CD4-positive, CD25-positive, alpha-beta regulatory T cell (primary cell): ENCODE measurements around the gene SEC11A. TPM values are rescaled to one million over a fixed set of nuclear protein-coding genes. Genes with fewer than 3 reads are reported as not detected.
A peak's percentile ranks its signal among the peaks of the same experiment; 100 is the strongest.
"Not testable (repeated sequence)": the region's sequence is repeated elsewhere in the genome, so short reads cannot be mapped to it uniquely, and the experiment has no call there.

Source experiments
- ATAC-seq, 2 donors: fragments of 150-1000 bp; cut with Tn5 transposase; one replicate each; pipeline ENCODE4 v1.10.0; 2021; ENCODE audit warnings: low read depth in 2 of 2, moderate number of reproducible peaks in 2 of 2, moderate library complexity in 1 of 2
- DNase-seq, 3 donors: peaks; one replicate each; pipeline versions ENCODE4 v3.0.0 to v3.0.0-alpha.2; 2012 to 2022; ENCODE audit warnings: mixed read lengths in 1 of 3
- H3K27ac ChIP-seq: one replicate; pipeline ENCODE4 v1.7.0; 2013; ENCODE audit warnings: mild to moderate bottlenecking, low read length; ENCODE audit not compliant: insufficient read depth, poor library complexity, severe bottlenecking
- H3K27me3 ChIP-seq: one replicate; pipeline ENCODE4 v1.7.0; 2013; ENCODE audit warnings: low read length; ENCODE audit not compliant: control insufficient read depth, insufficient read depth
- H3K36me3 ChIP-seq: one replicate; pipeline ENCODE4 v1.7.0; 2013; ENCODE audit warnings: mild to moderate bottlenecking, low read length, moderate library complexity; ENCODE audit not compliant: control insufficient read depth, insufficient read depth
- H3K4me1 ChIP-seq: 2 replicates; pipeline ENCODE4 v1.7.0; 2013; ENCODE audit warnings: mild to moderate bottlenecking, low read length; ENCODE audit not compliant: insufficient read depth, control insufficient read depth, poor library complexity, severe bottlenecking
- H3K4me3 ChIP-seq: one replicate; pipeline ENCODE4 v1.7.0; 2013; ENCODE audit warnings: low read depth, mild to moderate bottlenecking, low read length, moderate library complexity
- H3K9me3 ChIP-seq, 2 experiments: 1 replicate in 1 of 2; 2 replicates in 1 of 2; pipeline ENCODE4 v1.7.0; 2013; ENCODE audit warnings: low read length in 2 of 2, mild to moderate bottlenecking in 1 of 2, moderate library complexity in 1 of 2; ENCODE audit not compliant: control insufficient read depth in 2 of 2
- H3K27ac Mint-ChIP-seq, 3 donors: one replicate each; pipeline ENCODE4 v1.8.0; 2020 to 2022; ENCODE audit warnings: mild to moderate bottlenecking in 3 of 3, mixed read lengths in 3 of 3, moderate library complexity in 2 of 3
- H3K27me3 Mint-ChIP-seq: one replicate; pipeline ENCODE4 v1.8.0; 2022; ENCODE audit warnings: mild to moderate bottlenecking, mixed read lengths
- H3K36me3 Mint-ChIP-seq: one replicate; pipeline ENCODE4 v1.8.0; 2020; ENCODE audit warnings: mixed read lengths
- H3K4me1 Mint-ChIP-seq, 4 donors: one replicate each; pipeline ENCODE4 v1.8.0; 2020 to 2022; ENCODE audit warnings: mixed read lengths in 4 of 4, mild to moderate bottlenecking in 1 of 4
- H3K4me3 Mint-ChIP-seq, 4 donors: one replicate each; pipeline ENCODE4 v1.8.0; 2020 to 2022; ENCODE audit warnings: mild to moderate bottlenecking in 4 of 4, mixed read lengths in 4 of 4, moderate library complexity in 3 of 4
- H3K9me3 Mint-ChIP-seq, 7 donors: one replicate each; pipeline ENCODE4 v1.8.0; 2020 to 2022; ENCODE audit warnings: mixed read lengths in 7 of 7, mild to moderate bottlenecking in 3 of 7, moderate library complexity in 2 of 7
- polyA plus RNA-seq, 4 donors: library from polyadenylated mRNA; unstranded; fragments of 300-500 nt; fragmentation: Illumina TruSeq; gene quantifications; one replicate each; pipeline ENCODE4 v1.2.3, GENCODE V29; 2021
- total RNA-seq: library from RNA; stranded (reverse); gene quantifications from one replicate; pipeline ENCODE4 v1.2.3, GENCODE V29; 2022

SEC11A gene
- total and polyA plus RNA-seq, 5 donors from 2014 or later: 72.9 to 186 (median 163) TPM

- Mint-ChIP-seq H3K27ac (peak overlapping the region in 2 of 3 donors; percentile 12 to 39), H3K9me3 (no peaks in the 10 kb centered on the region), H3K4me1 (peaks cover 46 to 82% (median 62%) of the 10 kb centered on the region in 4 donors), H3K4me3 (peak overlapping the region in 3 of 4 donors; percentile 0 to 11 (median 1)), H3K36me3 (no peaks in the 10 kb centered on the region), H3K27me3 (no peaks in the 10 kb centered on the region)
- Histone ChIP-seq H3K4me1 (peaks cover 32% of the 10 kb centered on the region), H3K4me3 (peak overlapping the region; percentile 58), H3K36me3 (no peaks in the 10 kb centered on the region), H3K27ac (no peak overlapping the region), H3K27me3 (no peaks in the 10 kb centered on the region), H3K9me3 (no peaks in the 10 kb centered on the region)
- ATAC-seq (no peak), DNase-seq (no peak)
Observed at GRCh38 chr15:84697236-84697990, 18.5 kb downstream of the SEC11A start.

- no peaks in the 10 kb centered on the region for H3K9me3 Mint-ChIP-seq
- no peak overlapping the region for H3K27ac ChIP-seq
- H3K9me3 ChIP-seq: no peaks in the 10 kb centered on the region
- H3K4me3 Mint-ChIP-seq: no peak overlapping the region
- H3K36me3 Mint-ChIP-seq: peaks cover under 1% of the 10 kb centered on the region
- DNase-seq: no peak
- H3K4me3 ChIP-seq: peak overlapping the region; percentile 5
- no peak for ATAC-seq
- H3K27ac Mint-ChIP-seq: no peak overlapping the region
- H3K4me1 ChIP-seq: peaks cover 32% of the 10 kb centered on the region
- H3K4me1 Mint-ChIP-seq: peaks cover 49 to 86% (median 64%) of the 10 kb centered on the region in 4 donors
- no peaks in the 10 kb centered on the region for H3K27me3 ChIP-seq
- H3K36me3 ChIP-seq: no peaks in the 10 kb centered on the region
- H3K27me3 Mint-ChIP-seq: no peaks in the 10 kb centered on the region
Observed at GRCh38 chr15:84696757-84697156, 19.2 kb downstream of the SEC11A start.

- Histone ChIP-seq H3K27me3 (no peaks in the 10 kb centered on the region), H3K9me3 (no peaks in the 10 kb centered on the region), H3K4me3 (no peak overlapping the region), H3K36me3 (peaks cover 44% of the 10 kb centered on the region), H3K4me1 (no peaks in the 10 kb centered on the region), H3K27ac (no peak overlapping the region)
- H3K4me3 Mint-ChIP-seq: no peak overlapping the region
- peaks cover 25% of the 10 kb centered on the region for H3K36me3 Mint-ChIP-seq
- H3K27ac Mint-ChIP-seq: peak overlapping the region in 1 of 3 donors; percentile 87
- H3K4me1 Mint-ChIP-seq: peaks cover 4 to 43% (median 30%) of the 10 kb centered on the region in 4 donors
- no peaks in the 10 kb centered on the region for H3K27me3 Mint-ChIP-seq
- ATAC-seq: no peak
- no peaks in the 10 kb centered on the region for H3K9me3 Mint-ChIP-seq
- no peak for DNase-seq
Observed at GRCh38 chr15:84690342-84690741, 25.6 kb downstream of the SEC11A start.

GRCh38 chr15:84689858-84690257, 26.1 kb downstream of the SEC11A start:
- no peak overlapping the region for H3K27ac ChIP-seq

GRCh38 chr15:84686446-84686845, 29.5 kb downstream of the SEC11A start:
- H3K27ac Mint-ChIP-seq, H3K9me3 Mint-ChIP-seq, H3K27ac ChIP-seq, H3K27me3 ChIP-seq, ATAC-seq, H3K4me1 ChIP-seq, DNase-seq, H3K4me3 Mint-ChIP-seq, H3K4me3 ChIP-seq, H3K27me3 Mint-ChIP-seq, H3K9me3 ChIP-seq: not testable (repeated sequence)
- Mint-ChIP-seq H3K4me1 (peaks cover 7 to 42% (median 29%) of the 10 kb centered on the region in 4 donors), H3K36me3 (peaks cover 36% of the 10 kb centered on the region)
- peaks cover 45% of the 10 kb centered on the region for H3K36me3 ChIP-seq

More at GRCh38 chr15:84689858-84690257, 26.1 kb downstream of the SEC11A start:
- no peaks in the 10 kb centered on the region for H3K27me3 Mint-ChIP-seq
- no peaks in the 10 kb centered on the region for H3K27me3 ChIP-seq
- no peak for DNase-seq
- no peaks in the 10 kb centered on the region for H3K4me1 ChIP-seq
- no peaks in the 10 kb centered on the region for H3K9me3 Mint-ChIP-seq
- H3K36me3 ChIP-seq: peaks cover 45% of the 10 kb centered on the region
- peaks cover 25% of the 10 kb centered on the region for H3K36me3 Mint-ChIP-seq
- ATAC-seq: no peak
- no peak overlapping the region for H3K4me3 ChIP-seq
- no peaks in the 10 kb centered on the region for H3K9me3 ChIP-seq
- H3K4me3 Mint-ChIP-seq: no peak overlapping the region
- peaks cover 4 to 42% (median 30%) of the 10 kb centered on the region in 4 donors for H3K4me1 Mint-ChIP-seq
- H3K27ac Mint-ChIP-seq: peak overlapping the region in 1 of 3 donors; percentile 87

- Histone ChIP-seq H3K27me3 (no peaks in the 10 kb centered on the region), H3K9me3 (no peaks in the 10 kb centered on the region), H3K4me1 (peaks cover 6% of the 10 kb centered on the region), H3K36me3 (peaks cover 37% of the 10 kb centered on the region), H3K27ac (no peak overlapping the region), H3K4me3 (no peak overlapping the region)
- DNase-seq (no peak), ATAC-seq (no peak)
- peaks cover 33% of the 10 kb centered on the region for H3K36me3 Mint-ChIP-seq
- H3K4me1 Mint-ChIP-seq: peaks cover 17 to 45% (median 28%) of the 10 kb centered on the region in 4 donors
- no peaks in the 10 kb centered on the region for H3K27me3 Mint-ChIP-seq
- H3K4me3 Mint-ChIP-seq: no peak overlapping the region
- peak overlapping the region in 2 of 3 donors; percentile 20 to 66 for H3K27ac Mint-ChIP-seq
- no peaks in the 10 kb centered on the region for H3K9me3 Mint-ChIP-seq
Observed at GRCh38 chr15:84685304-84685703, 30.6 kb downstream of the SEC11A start.

- Mint-ChIP-seq H3K4me1 (peaks cover 17 to 45% (median 26%) of the 10 kb centered on the region in 4 donors), H3K27me3 (no peaks in the 10 kb centered on the region), H3K27ac (peak overlapping the region; percentile 20 to 84 (median 83)), H3K36me3 (peaks cover 31% of the 10 kb centered on the region), H3K4me3 (no peak overlapping the region), H3K9me3 (no peaks in the 10 kb centered on the region)
- no peak for DNase-seq
- Histone ChIP-seq H3K4me1 (peaks cover 6% of the 10 kb centered on the region), H3K27ac (no peak overlapping the region), H3K27me3 (no peaks in the 10 kb centered on the region), H3K36me3 (peaks cover 40% of the 10 kb centered on the region), H3K4me3 (no peak overlapping the region), H3K9me3 (no peaks in the 10 kb centered on the region)
- ATAC-seq: no peak
Observed at GRCh38 chr15:84684092-84684491, 31.8 kb downstream of the SEC11A start.

- ATAC-seq (peak; percentile 79 to 83), DNase-seq (peak; percentile 54 to 56 (median 55))
- Histone ChIP-seq H3K4me3 (no peak overlapping the region), H3K27me3 (no peaks in the 10 kb centered on the region), H3K27ac (peak overlapping the region; percentile 11), H3K9me3 (no peaks in the 10 kb centered on the region), H3K4me1 (peaks cover 6% of the 10 kb centered on the region), H3K36me3 (peaks cover 36% of the 10 kb centered on the region)
- H3K4me1 Mint-ChIP-seq: peaks cover 17 to 40% (median 24%) of the 10 kb centered on the region in 4 donors
- H3K27me3 Mint-ChIP-seq: no peaks in the 10 kb centered on the region
- H3K4me3 Mint-ChIP-seq: peak overlapping the region in 2 of 4 donors; percentile 15 to 59
- no peaks in the 10 kb centered on the region for H3K9me3 Mint-ChIP-seq
- H3K36me3 Mint-ChIP-seq: peaks cover 21% of the 10 kb centered on the region
- H3K27ac Mint-ChIP-seq: peak overlapping the region; percentile 77 to 95 (median 89)
Observed at GRCh38 chr15:84681831-84682230, 34.1 kb downstream of the SEC11A start.
